ENCODE measurements around the gene OBP2A.

Gene OBP2A

GRCh38 chr9:135565636-135566035 lies 19.7 kb downstream of the OBP2A start:
- H3K36me3 ChIP-seq (ENCODE audit: control insufficient read depth in 5 of 5, insufficient read depth in 5 of 5, low read length in 5 of 5) = no peaks in the 10 kb centered on the region
- peaks cover 12 to 25% (median 20%) of the 10 kb centered on the region in 5 donors for H3K27me3 ChIP-seq (ENCODE audit: control insufficient read depth in 5 of 5, insufficient read depth in 4 of 5, low read length in 5 of 5)
- no peak overlapping the region for H3K4me3 ChIP-seq (ENCODE audit: low read depth in 1 of 5, low read length in 5 of 5)
- H3K9ac ChIP-seq (ENCODE audit: low read length in 5 of 5) = no peak overlapping the region
- H3K27ac ChIP-seq (ENCODE audit: low read depth, low read length) = no peak overlapping the region
- no peaks in the 10 kb centered on the region for H3K4me1 ChIP-seq (ENCODE audit: control insufficient read depth in 5 of 5, insufficient read depth in 5 of 5, low read length in 5 of 5)
- H3K9me3 ChIP-seq (ENCODE audit: control insufficient read depth in 5 of 5, low read length in 5 of 5) = peaks cover 0 to 16% (median 10%) of the 10 kb centered on the region in 5 donors

DNA sequence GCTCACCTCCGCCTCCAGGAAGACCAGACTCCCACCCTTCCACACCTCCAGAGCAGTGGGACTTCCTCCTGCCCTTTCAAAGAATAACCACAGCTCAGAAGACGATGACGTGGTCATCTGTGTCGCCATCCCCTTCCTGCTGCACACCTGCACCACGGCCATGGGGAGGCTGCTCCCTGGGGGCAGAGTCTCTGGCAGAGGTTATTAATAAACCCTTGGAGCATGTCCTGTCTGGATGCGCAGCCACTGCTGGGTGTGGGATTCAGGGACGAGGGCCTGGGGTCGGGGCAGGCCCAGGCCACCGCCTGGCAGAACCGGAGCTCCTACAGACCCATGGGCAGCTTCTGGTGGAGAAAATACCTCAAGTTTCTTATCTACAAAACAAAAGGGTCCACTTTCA lies 20.6 kb downstream of the OBP2A start:
- Histone ChIP-seq H3K27me3 (ENCODE audit: control insufficient read depth in 5 of 5, insufficient read depth in 4 of 5, low read length in 5 of 5) (peaks cover 12 to 19% (median 15%) of the 10 kb centered on the region in 5 donors), H3K36me3 (ENCODE audit: control insufficient read depth in 5 of 5, insufficient read depth in 5 of 5, low read length in 5 of 5) (no peaks in the 10 kb centered on the region)

DNA sequence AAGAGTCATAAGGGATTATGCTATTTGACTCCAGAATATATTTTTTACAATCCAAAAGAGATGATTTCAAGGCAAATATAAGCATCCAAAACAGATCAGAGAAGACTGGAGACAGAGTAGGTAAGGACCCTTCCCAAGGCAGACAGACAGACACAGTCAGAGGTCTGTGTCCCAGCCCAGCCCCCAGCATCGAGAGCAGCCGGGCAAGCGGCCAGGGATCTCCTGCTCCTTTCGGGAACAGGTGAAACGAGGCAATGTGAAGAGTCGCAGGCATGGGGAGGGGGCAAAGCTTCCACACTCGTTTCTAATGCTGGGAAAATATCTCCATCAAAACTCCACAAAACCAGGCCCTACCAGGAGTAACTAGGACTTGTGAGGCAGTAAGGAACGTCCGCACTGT lies 21.4 kb downstream of the OBP2A start:
- Histone ChIP-seq H3K9me3 (ENCODE audit: control insufficient read depth in 5 of 5, low read length in 5 of 5) (peaks cover 0 to 12% (median 9%) of the 10 kb centered on the region in 5 donors), H3K27me3 (ENCODE audit: control insufficient read depth in 5 of 5, insufficient read depth in 4 of 5, low read length in 5 of 5) (peaks cover 12 to 23% (median 14%) of the 10 kb centered on the region in 5 donors), H3K4me3 (ENCODE audit: low read depth in 1 of 5, low read length in 5 of 5) (no peak overlapping the region), H3K4me1 (ENCODE audit: control insufficient read depth in 5 of 5, insufficient read depth in 5 of 5, low read length in 5 of 5) (no peaks in the 10 kb centered on the region), H3K36me3 (ENCODE audit: control insufficient read depth in 5 of 5, insufficient read depth in 5 of 5, low read length in 5 of 5) (no peaks in the 10 kb centered on the region), H3K27ac (ENCODE audit: low read depth, low read length) (no peak overlapping the region), H3K9ac (ENCODE audit: low read length in 5 of 5) (no peak overlapping the region)

More for the DNA sequence above, 20.6 kb downstream of the OBP2A start:
- Histone ChIP-seq H3K9me3 (ENCODE audit: control insufficient read depth in 5 of 5, low read length in 5 of 5) (peaks cover 0 to 16% (median 10%) of the 10 kb centered on the region in 5 donors), H3K9ac (ENCODE audit: low read length in 5 of 5) (no peak overlapping the region), H3K27ac (ENCODE audit: low read depth, low read length) (no peak overlapping the region), H3K4me1 (ENCODE audit: control insufficient read depth in 5 of 5, insufficient read depth in 5 of 5, low read length in 5 of 5) (no peaks in the 10 kb centered on the region), H3K4me3 (ENCODE audit: low read depth in 1 of 5, low read length in 5 of 5) (no peak overlapping the region)

DNA sequence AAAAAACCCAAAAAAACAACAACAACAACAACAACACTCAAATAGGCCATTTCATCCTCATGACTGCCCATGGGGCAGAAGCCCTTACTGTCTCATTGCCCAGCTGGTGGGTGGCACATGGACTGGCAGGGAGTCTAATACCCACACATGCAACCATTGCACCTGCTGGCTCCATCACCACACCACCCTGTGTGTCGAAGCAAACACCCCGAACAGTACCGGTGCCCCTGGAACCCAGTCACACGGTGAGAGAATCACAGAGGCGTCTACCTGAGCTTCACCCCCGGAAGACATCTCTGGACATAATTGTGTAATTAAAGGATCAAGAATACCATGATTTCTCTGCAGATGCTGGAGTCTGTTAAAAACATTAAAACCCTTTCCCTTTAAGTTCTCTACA lies 22.1 kb downstream of the OBP2A start:
- no peaks in the 10 kb centered on the region for H3K4me1 ChIP-seq (ENCODE audit: control insufficient read depth in 5 of 5, insufficient read depth in 5 of 5, low read length in 5 of 5)
- H3K27me3 ChIP-seq (ENCODE audit: control insufficient read depth in 5 of 5, insufficient read depth in 4 of 5, low read length in 5 of 5) = peaks cover 12 to 22% (median 14%) of the 10 kb centered on the region in 5 donors
- H3K9ac ChIP-seq (ENCODE audit: low read length in 5 of 5) = no peak overlapping the region
- H3K36me3 ChIP-seq (ENCODE audit: control insufficient read depth in 5 of 5, insufficient read depth in 5 of 5, low read length in 5 of 5) = no peaks in the 10 kb centered on the region
- H3K4me3 ChIP-seq (ENCODE audit: low read depth in 1 of 5, low read length in 5 of 5) = no peak overlapping the region
- H3K27ac ChIP-seq (ENCODE audit: low read depth, low read length) = no peak overlapping the region
- H3K9me3 ChIP-seq (ENCODE audit: control insufficient read depth in 5 of 5, low read length in 5 of 5) = peaks cover 0 to 12% (median 9%) of the 10 kb centered on the region in 5 donors

DNA sequence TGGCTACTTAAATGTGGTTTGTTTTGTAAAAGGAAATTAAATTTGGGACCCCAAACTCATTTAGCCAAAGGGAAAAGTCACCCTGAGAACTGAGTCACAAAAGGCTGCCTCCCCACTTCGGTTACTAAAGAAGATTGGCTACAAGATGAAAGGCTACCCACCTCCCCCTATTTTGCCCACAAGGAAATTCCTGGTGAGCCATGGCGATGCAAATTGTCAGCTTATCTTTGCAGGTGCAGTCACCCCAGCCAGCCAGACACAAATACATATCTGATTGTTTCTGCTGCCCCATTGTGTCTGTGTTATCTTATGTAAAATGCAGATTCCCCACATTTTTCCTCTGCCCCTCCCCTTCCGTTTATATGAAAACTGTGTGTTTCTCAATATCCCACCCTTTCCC lies 24.5 kb downstream of the OBP2A start:
- H3K9me3 ChIP-seq (ENCODE audit: control insufficient read depth in 5 of 5, low read length in 5 of 5) = peaks cover 0 to 12% (median 9%) of the 10 kb centered on the region in 5 donors
- H3K27ac ChIP-seq (ENCODE audit: low read depth, low read length) = no peak overlapping the region
- H3K9ac ChIP-seq (ENCODE audit: low read length in 5 of 5) = no peak overlapping the region
- peaks cover 3 to 21% (median 11%) of the 10 kb centered on the region in 5 donors for H3K27me3 ChIP-seq (ENCODE audit: control insufficient read depth in 5 of 5, insufficient read depth in 4 of 5, low read length in 5 of 5)
- H3K36me3 ChIP-seq (ENCODE audit: control insufficient read depth in 5 of 5, insufficient read depth in 5 of 5, low read length in 5 of 5) = no peaks in the 10 kb centered on the region
- no peak overlapping the region for H3K4me3 ChIP-seq (ENCODE audit: low read depth in 1 of 5, low read length in 5 of 5)
- no peaks in the 10 kb centered on the region for H3K4me1 ChIP-seq (ENCODE audit: control insufficient read depth in 5 of 5, insufficient read depth in 5 of 5, low read length in 5 of 5)

DNA sequence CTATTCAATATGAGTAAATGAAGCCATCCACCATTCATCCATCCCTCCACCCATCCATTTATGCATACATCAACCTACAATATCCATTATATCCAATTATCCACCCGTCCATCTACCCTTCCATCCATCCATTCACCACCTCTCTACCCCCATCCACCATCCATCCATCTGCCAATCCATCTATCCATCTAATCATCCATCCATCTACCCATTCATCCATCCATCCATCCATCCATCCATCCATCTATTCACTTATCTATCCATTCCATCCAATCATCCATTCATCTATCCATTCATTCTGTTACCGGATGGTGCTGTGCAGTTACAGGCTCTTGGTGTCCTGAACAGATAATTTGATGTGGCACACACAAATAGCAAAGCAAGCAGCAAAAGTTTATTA lies 26.3 kb downstream of the OBP2A start:
- H3K4me3 ChIP-seq (ENCODE audit: low read depth in 1 of 5, low read length in 5 of 5) = no peak overlapping the region
- H3K9ac ChIP-seq (ENCODE audit: low read length in 5 of 5) = no peak overlapping the region
- peaks cover 0 to 12% (median 9%) of the 10 kb centered on the region in 5 donors for H3K9me3 ChIP-seq (ENCODE audit: control insufficient read depth in 5 of 5, low read length in 5 of 5)
- no peaks in the 10 kb centered on the region for H3K4me1 ChIP-seq (ENCODE audit: control insufficient read depth in 5 of 5, insufficient read depth in 5 of 5, low read length in 5 of 5)
- H3K27me3 ChIP-seq (ENCODE audit: control insufficient read depth in 5 of 5, insufficient read depth in 4 of 5, low read length in 5 of 5) = peaks cover 0 to 16% (median 9%) of the 10 kb centered on the region in 5 donors
- H3K36me3 ChIP-seq (ENCODE audit: control insufficient read depth in 5 of 5, insufficient read depth in 5 of 5, low read length in 5 of 5) = no peaks in the 10 kb centered on the region
- no peak overlapping the region for H3K27ac ChIP-seq (ENCODE audit: low read depth, low read length)

GRCh38 chr9:135573124-135573523 lies 27.2 kb downstream of the OBP2A start:
- Histone ChIP-seq H3K9me3 (ENCODE audit: control insufficient read depth in 5 of 5, low read length in 5 of 5) (peaks cover 0 to 12% (median 9%) of the 10 kb centered on the region in 5 donors), H3K36me3 (ENCODE audit: control insufficient read depth in 5 of 5, insufficient read depth in 5 of 5, low read length in 5 of 5) (no peaks in the 10 kb centered on the region), H3K4me1 (ENCODE audit: control insufficient read depth in 5 of 5, insufficient read depth in 5 of 5, low read length in 5 of 5) (no peaks in the 10 kb centered on the region), H3K27me3 (ENCODE audit: control insufficient read depth in 5 of 5, insufficient read depth in 4 of 5, low read length in 5 of 5) (peaks cover 0 to 16% (median 8%) of the 10 kb centered on the region in 5 donors), H3K4me3 (ENCODE audit: low read depth in 1 of 5, low read length in 5 of 5) (no peak overlapping the region), H3K27ac (ENCODE audit: low read depth, low read length) (no peak overlapping the region), H3K9ac (ENCODE audit: low read length in 5 of 5) (no peak overlapping the region)

GRCh38 chr9:135574331-135574730 lies 28.4 kb downstream of the OBP2A start:
- no peak overlapping the region for H3K4me3 ChIP-seq (ENCODE audit: low read depth in 1 of 5, low read length in 5 of 5)
- peaks cover 0 to 9% (median 3%) of the 10 kb centered on the region in 5 donors for H3K9me3 ChIP-seq (ENCODE audit: control insufficient read depth in 5 of 5, low read length in 5 of 5)
- H3K27me3 ChIP-seq (ENCODE audit: control insufficient read depth in 5 of 5, insufficient read depth in 4 of 5, low read length in 5 of 5) = peaks cover 0 to 16% (median 8%) of the 10 kb centered on the region in 5 donors
- H3K4me1 ChIP-seq (ENCODE audit: control insufficient read depth in 5 of 5, insufficient read depth in 5 of 5, low read length in 5 of 5) = no peaks in the 10 kb centered on the region
- H3K27ac ChIP-seq (ENCODE audit: low read depth, low read length) = no peak overlapping the region
- H3K9ac ChIP-seq (ENCODE audit: low read length in 5 of 5) = no peak overlapping the region
- H3K36me3 ChIP-seq (ENCODE audit: control insufficient read depth in 5 of 5, insufficient read depth in 5 of 5, low read length in 5 of 5) = no peaks in the 10 kb centered on the region

GRCh38 chr9:135574943-135575342 lies 29.0 kb downstream of the OBP2A start:
- H3K4me1 ChIP-seq (ENCODE audit: control insufficient read depth in 5 of 5, insufficient read depth in 5 of 5, low read length in 5 of 5) = no peaks in the 10 kb centered on the region
- H3K9me3 ChIP-seq (ENCODE audit: control insufficient read depth in 5 of 5, low read length in 5 of 5) = peaks cover 0 to 5% (median 0%) of the 10 kb centered on the region in 5 donors
- no peak overlapping the region for H3K9ac ChIP-seq (ENCODE audit: low read length in 5 of 5)
- no peak overlapping the region for H3K27ac ChIP-seq (ENCODE audit: low read depth, low read length)
- no peak overlapping the region for H3K4me3 ChIP-seq (ENCODE audit: low read depth in 1 of 5, low read length in 5 of 5)
- peaks cover 0 to 16% (median 9%) of the 10 kb centered on the region in 5 donors for H3K27me3 ChIP-seq (ENCODE audit: control insufficient read depth in 5 of 5, insufficient read depth in 4 of 5, low read length in 5 of 5)
- H3K36me3 ChIP-seq (ENCODE audit: control insufficient read depth in 5 of 5, insufficient read depth in 5 of 5, low read length in 5 of 5) = no peaks in the 10 kb centered on the region

- H3K9ac ChIP-seq (ENCODE audit: low read length in 5 of 5) = no peak overlapping the region
- peaks cover 0 to 5% (median 0%) of the 10 kb centered on the region in 5 donors for H3K9me3 ChIP-seq (ENCODE audit: control insufficient read depth in 5 of 5, low read length in 5 of 5)
Measured at GRCh38 chr9:135575995-135576631, 30.2 kb downstream of the OBP2A start.

More at GRCh38 chr9:135575995-135576631, 30.2 kb downstream of the OBP2A start:
- Histone ChIP-seq H3K4me3 (ENCODE audit: low read depth in 1 of 5, low read length in 5 of 5) (no peak overlapping the region), H3K4me1 (ENCODE audit: control insufficient read depth in 5 of 5, insufficient read depth in 5 of 5, low read length in 5 of 5) (no peaks in the 10 kb centered on the region), H3K27ac (ENCODE audit: low read depth, low read length) (no peak overlapping the region), H3K27me3 (ENCODE audit: control insufficient read depth in 5 of 5, insufficient read depth in 4 of 5, low read length in 5 of 5) (peaks cover 0 to 23% (median 9%) of the 10 kb centered on the region in 5 donors), H3K36me3 (ENCODE audit: control insufficient read depth in 5 of 5, insufficient read depth in 5 of 5, low read length in 5 of 5) (no peaks in the 10 kb centered on the region)

All from subcutaneous abdominal adipose tissue (tissue), 5 donors.